ENCODE results near the gene PER1. TPM values are rescaled to one million over a fixed set of nuclear protein-coding genes. Genes with fewer than 3 reads are reported as not detected.

The PER1 gene
- total RNA-seq, 1 experiment from 2014 or later: 25.0 TPM

DNA sequence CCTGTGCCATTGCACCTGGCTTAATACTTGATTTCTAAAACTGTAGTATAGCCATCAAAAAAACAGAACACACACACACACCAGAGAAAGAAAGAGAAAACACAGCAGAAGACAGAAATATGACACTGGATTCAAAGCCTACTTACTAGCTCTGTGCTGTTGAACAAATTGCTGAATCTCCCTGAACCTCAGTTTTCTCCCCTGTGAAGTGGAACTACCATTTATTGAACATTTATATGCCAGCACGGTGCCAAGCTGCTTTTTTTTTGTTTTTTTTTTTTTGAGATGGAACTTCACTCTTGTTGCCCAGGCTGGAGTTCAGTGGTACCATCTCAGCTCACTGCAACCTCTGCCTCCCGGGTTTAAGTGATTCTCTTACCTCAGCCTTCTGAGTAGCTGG, 51.4 kb downstream of the PER1 start:
- intact Hi-C loops (cut with micrococcal nuclease): no loop called here
- Histone ChIP-seq H3K9me3 (ENCODE audit: low read length) (no peaks in the 10 kb centered on the region), H2AFZ (ENCODE audit: low read length) (no peak overlapping the region), H3K4me3 (ENCODE audit: low read length) (no peak overlapping the region), H3K9me2 (replicated peaks; ENCODE audit: low read length) (no peaks in the 10 kb centered on the region), H3K27ac (ENCODE audit: low read length) (no peak overlapping the region), H3K36me3 (ENCODE audit: low read depth, low read length) (no peaks in the 10 kb centered on the region), H3F3A (ENCODE audit: low read length, unreplicated experiment) (no peaks in the 10 kb centered on the region), H3K27me3 (ENCODE audit: low read length) (no peaks in the 10 kb centered on the region), H3K79me2 (ENCODE audit: low read length) (no peaks in the 10 kb centered on the region), H3K9ac (ENCODE audit: low read length) (no peak overlapping the region), H4K20me1 (ENCODE audit: low read length) (no peaks in the 10 kb centered on the region), H3K4me1 (ENCODE audit: insufficient read depth, low read length) (peaks cover 6% of the 10 kb centered on the region; the same call in 1 of the 2 replicates), H3K4me2 (ENCODE audit: low read length) (no peak overlapping the region)
- ChIA-PET CTCF (no interaction called here), POLR2A (ENCODE audit: unreplicated experiment) (interaction anchor here (0.6 kb wide), 1 partner anchor 295 kb away, joined by 9 read pairs; no protein-coding TSS in a partner anchor)
- TF ChIP-seq, protein P1, sequence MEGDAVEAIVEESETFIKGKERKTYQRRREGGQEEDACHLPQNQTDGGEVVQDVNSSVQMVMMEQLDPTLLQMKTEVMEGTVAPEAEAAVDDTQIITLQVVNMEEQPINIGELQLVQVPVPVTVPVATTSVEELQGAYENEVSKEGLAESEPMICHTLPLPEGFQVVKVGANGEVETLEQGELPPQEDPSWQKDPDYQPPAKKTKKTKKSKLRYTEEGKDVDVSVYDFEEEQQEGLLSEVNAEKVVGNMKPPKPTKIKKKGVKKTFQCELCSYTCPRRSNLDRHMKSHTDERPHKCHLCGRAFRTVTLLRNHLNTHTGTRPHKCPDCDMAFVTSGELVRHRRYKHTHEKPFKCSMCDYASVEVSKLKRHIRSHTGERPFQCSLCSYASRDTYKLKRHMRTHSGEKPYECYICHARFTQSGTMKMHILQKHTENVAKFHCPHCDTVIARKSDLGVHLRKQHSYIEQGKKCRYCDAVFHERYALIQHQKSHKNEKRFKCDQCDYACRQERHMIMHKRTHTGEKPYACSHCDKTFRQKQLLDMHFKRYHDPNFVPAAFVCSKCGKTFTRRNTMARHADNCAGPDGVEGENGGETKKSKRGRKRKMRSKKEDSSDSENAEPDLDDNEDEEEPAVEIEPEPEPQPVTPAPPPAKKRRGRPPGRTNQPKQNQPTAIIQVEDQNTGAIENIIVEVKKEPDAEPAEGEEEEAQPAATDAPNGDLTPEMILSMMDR (conservative IDR thresholded peaks at IDR 0.05; ENCODE audit: low read depth, low read length): no peak
- TF ChIP-seq EZH2phosphoT487 (IDR thresholded peaks at IDR 0.05; ENCODE audit: borderline replicate concordance, low read length) (no peak), EZH2 (IDR thresholded peaks at IDR 0.05; ENCODE audit: low read length, unreplicated experiment) (no peak)
- BruUV-seq (replicated peaks): no TSS peak
- DNase-seq (no peak), ATAC-seq (no peak)

DNA sequence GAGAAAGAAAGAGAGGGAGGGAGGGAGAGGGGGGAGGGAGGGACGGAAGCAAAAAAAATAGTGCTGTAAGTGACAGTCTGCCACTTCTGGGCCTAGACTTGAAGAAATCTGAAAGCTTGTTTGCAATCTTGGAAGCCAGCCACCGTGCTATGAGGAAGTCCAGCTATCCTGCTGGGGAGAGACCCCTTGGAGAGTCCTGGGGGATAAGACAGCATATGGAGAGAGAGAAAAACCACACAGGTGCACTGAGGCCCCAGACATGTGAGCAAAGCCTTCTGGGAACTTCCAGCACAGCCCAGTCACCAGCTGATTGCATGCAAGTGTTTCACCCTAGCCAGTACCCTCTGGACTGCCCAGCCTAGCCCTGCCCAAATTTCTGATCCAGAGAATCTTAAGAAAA, 52.1 kb downstream of the PER1 start:
- intact Hi-C loops (cut with micrococcal nuclease): no loop called here
- POLR2A ChIA-PET (ENCODE audit: unreplicated experiment): no interaction called here
- H3K9me3 ChIP-seq (ENCODE audit: low read length): no peaks in the 10 kb centered on the region
- H3K4me2 ChIP-seq (ENCODE audit: low read length): no peak overlapping the region
- H4K20me1 ChIP-seq (ENCODE audit: low read length): no peaks in the 10 kb centered on the region
- no peak overlapping the region for H2AFZ ChIP-seq (ENCODE audit: low read length)
- no peaks in the 10 kb centered on the region for H3K36me3 ChIP-seq (ENCODE audit: low read depth, low read length)
- CTCF ChIA-PET: no interaction called here
- DNase-seq (no peak), ATAC-seq (no peak)
- no peaks in the 10 kb centered on the region for H3F3A ChIP-seq (ENCODE audit: low read length, unreplicated experiment)
- no peak overlapping the region for H3K4me3 ChIP-seq (ENCODE audit: low read length)
- H3K79me2 ChIP-seq (ENCODE audit: low read length): no peaks in the 10 kb centered on the region
- BruUV-seq (replicated peaks): no TSS peak
- peaks cover 6% of the 10 kb centered on the region; the same call in 1 of the 2 replicates for H3K4me1 ChIP-seq (ENCODE audit: insufficient read depth, low read length)
- TF ChIP-seq EZH2phosphoT487 (IDR thresholded peaks at IDR 0.05; ENCODE audit: borderline replicate concordance, low read length) (no peak), EZH2 (IDR thresholded peaks at IDR 0.05; ENCODE audit: low read length, unreplicated experiment) (no peak)
- TF ChIP-seq, protein P1 (conservative IDR thresholded peaks at IDR 0.05; ENCODE audit: low read depth, low read length): no peak
- H3K27me3 ChIP-seq (ENCODE audit: low read length): no peaks in the 10 kb centered on the region
- H3K27ac ChIP-seq (ENCODE audit: low read length): no peak overlapping the region
- no peak overlapping the region for H3K9ac ChIP-seq (ENCODE audit: low read length)
- no peaks in the 10 kb centered on the region for H3K9me2 ChIP-seq (replicated peaks; ENCODE audit: low read length)

DNA sequence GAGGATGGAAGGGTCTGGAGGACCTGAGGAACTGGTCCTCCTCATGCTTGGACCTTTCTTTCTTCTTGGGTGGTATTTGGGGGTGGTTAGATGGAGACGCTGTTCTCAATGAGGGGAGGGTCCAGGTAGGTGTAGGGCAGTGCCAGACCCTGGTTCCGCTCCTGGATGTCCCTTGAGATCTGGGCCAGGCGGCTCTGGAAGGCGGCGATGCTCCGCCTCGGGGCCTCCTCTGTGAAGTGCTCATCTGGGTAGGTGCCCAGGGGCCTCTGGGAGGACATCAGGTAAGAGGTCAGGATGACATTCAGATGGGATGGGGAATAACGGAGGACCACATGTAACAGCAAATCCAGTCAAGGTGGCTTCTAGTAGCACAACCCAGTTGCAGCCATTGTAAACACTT, 55.7 kb downstream of the PER1 start:
- no peaks in the 10 kb centered on the region for H4K20me1 ChIP-seq (ENCODE audit: low read length)
- no peak overlapping the region for H3K27ac ChIP-seq (ENCODE audit: low read length)
- no peaks in the 10 kb centered on the region for H3K9me3 ChIP-seq (ENCODE audit: low read length)
- no peak overlapping the region for H3K4me2 ChIP-seq (ENCODE audit: low read length)
- H3F3A ChIP-seq (ENCODE audit: low read length, unreplicated experiment): no peaks in the 10 kb centered on the region
- no peaks in the 10 kb centered on the region for H3K9me2 ChIP-seq (replicated peaks; ENCODE audit: low read length)
- ATAC-seq (no peak), DNase-seq (no peak)
- no peak overlapping the region for H3K4me3 ChIP-seq (ENCODE audit: low read length)
- intact Hi-C loops (cut with micrococcal nuclease): no loop called here
- H3K4me1 ChIP-seq (ENCODE audit: insufficient read depth, low read length): no peaks in the 10 kb centered on the region
- no peak overlapping the region for H2AFZ ChIP-seq (ENCODE audit: low read length)
- TF ChIP-seq EZH2phosphoT487 (IDR thresholded peaks at IDR 0.05; ENCODE audit: borderline replicate concordance, low read length) (no peak), EZH2 (IDR thresholded peaks at IDR 0.05; ENCODE audit: low read length, unreplicated experiment) (no peak)
- TF ChIP-seq, protein P1 (conservative IDR thresholded peaks at IDR 0.05; ENCODE audit: low read depth, low read length): no peak
- no peaks in the 10 kb centered on the region for H3K36me3 ChIP-seq (ENCODE audit: low read depth, low read length)
- ChIA-PET CTCF (interaction anchor here (0.8 kb wide), 1 partner anchor 36 kb away, joined by 3 read pairs; no protein-coding TSS in a partner anchor), POLR2A (ENCODE audit: unreplicated experiment) (no interaction called here)
- no peaks in the 10 kb centered on the region for H3K27me3 ChIP-seq (ENCODE audit: low read length)
- H3K9ac ChIP-seq (ENCODE audit: low read length): no peak overlapping the region
- BruUV-seq (replicated peaks): no TSS peak
- no peaks in the 10 kb centered on the region for H3K79me2 ChIP-seq (ENCODE audit: low read length)
